Upper lobe of right lung (tissue), 1 donor: ENCODE data around the gene PTH1R. TPM values are rescaled to one million over a fixed set of nuclear protein-coding genes. Genes with fewer than 3 reads are reported as not detected.

ENCODE experiments used
- ATAC-seq: fragments of 200-7000 bp; cut with Tn5 transposase; one replicate; pipeline ENCODE4 v1.9.1; 2020; ENCODE audit warnings: mild to moderate bottlenecking, moderate library complexity
- DNase-seq: peaks from one replicate; pipeline ENCODE4 v3.0.0-alpha.2; 2020
- H3K27ac ChIP-seq: fragments of 200-600 bp; one replicate; pipeline ENCODE4 v1.8.0; 2022
- H3K27me3 ChIP-seq: fragments of 200-600 bp; one replicate; pipeline ENCODE4 v1.8.0; 2022; ENCODE audit warnings: mild to moderate bottlenecking
- H3K36me3 ChIP-seq: fragments of 200-600 bp; one replicate; pipeline ENCODE4 v1.8.0; 2022
- H3K4me1 ChIP-seq: fragments of 200-600 bp; one replicate; pipeline ENCODE4 v1.8.0; 2022
- H3K4me3 ChIP-seq: fragments of 200-600 bp; one replicate; pipeline ENCODE4 v1.8.0; 2022; ENCODE audit warnings: mild to moderate bottlenecking
- H3K9me3 ChIP-seq: fragments of 200-600 bp; one replicate; pipeline ENCODE4 v1.8.0; 2022
- CTCF ChIP-seq: fragments of 200-600 bp; IDR thresholded peaks from one replicate; pipeline ENCODE4 v1.8.0; 2022; ENCODE audit warnings: antibody characterized with exemption
- intact Hi-C: fragments of 100-400 bp; cut with DNase I; formaldehyde crosslinking; loops from one replicate; pipeline ENCODE4 v1.11.0; 2022
- total RNA-seq: library from RNA; stranded (reverse); fragmentation: NEBNext Ultra II Directional; extraction: Animal tissue kit (Norgen Biotek cat#: 25700); gene quantifications from one replicate; pipeline ENCODE4 v1.2.1, GENCODE V29; 2021
- donor health status: DM: no; HTN: yes; CAD: no; lungs with severe emphysema.

PTH1R gene
- total RNA-seq, 1 donor from 2014 or later = 14.9 TPM

DNA sequence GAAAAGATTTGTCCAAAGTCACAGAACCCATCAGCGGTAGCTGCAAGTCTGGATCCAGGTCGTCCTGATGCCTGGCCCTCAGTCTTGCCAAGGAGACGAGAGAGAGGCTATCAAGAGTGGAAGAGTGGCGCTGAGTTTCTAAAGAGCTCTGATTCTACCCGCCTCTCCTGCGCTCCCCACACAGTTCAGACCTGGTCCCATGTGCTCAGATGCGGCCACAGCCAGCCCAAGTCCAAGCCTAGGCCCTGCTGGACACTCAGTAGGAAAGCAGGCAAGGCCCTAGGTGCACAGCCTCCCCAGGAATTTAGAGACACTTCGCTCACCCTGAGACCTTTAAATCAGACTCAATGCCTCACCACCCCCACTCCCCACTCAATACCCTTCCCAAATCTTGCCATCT is 66.7 kb downstream of the PTH1R start:
- Histone ChIP-seq H3K9me3 (no peaks in the 10 kb centered on the region), H3K4me1 (peaks cover 72% of the 10 kb centered on the region), H3K27ac (peak overlapping the region; percentile 58), H3K36me3 (peaks cover 16% of the 10 kb centered on the region), H3K27me3 (no peaks in the 10 kb centered on the region), H3K4me3 (no peak overlapping the region)
- no peak for TF ChIP-seq CTCF
- DNase-seq (no peak), ATAC-seq (peak; percentile 2)
- intact Hi-C loops = no loop called here

DNA sequence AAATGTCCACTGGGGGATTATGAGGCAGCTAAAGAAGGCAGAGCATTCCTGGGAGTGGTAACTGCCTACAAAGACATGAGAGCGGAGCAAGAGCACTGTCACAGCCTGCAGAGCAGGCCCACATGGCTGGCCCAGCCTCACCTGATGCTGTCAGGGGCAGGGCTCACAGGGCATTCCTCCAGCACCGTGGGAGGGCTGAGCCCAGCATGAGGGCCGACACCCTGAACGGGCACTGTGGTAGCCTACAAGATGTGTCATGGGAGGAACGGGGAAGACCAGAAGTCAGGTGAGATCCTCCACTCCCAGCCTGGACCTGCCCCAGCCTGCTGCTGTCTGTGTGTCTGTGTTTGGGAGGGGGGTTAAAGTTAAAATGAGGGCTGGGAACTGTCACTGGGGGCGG is 68.9 kb downstream of the PTH1R start:
- no peaks in the 10 kb centered on the region for H3K9me3 ChIP-seq
- ATAC-seq (no peak), DNase-seq (no peak)
- H3K27ac ChIP-seq = peak overlapping the region; percentile 75
- H3K27me3 ChIP-seq = no peaks in the 10 kb centered on the region
- intact Hi-C loops = no loop called here
- H3K4me3 ChIP-seq = no peak overlapping the region
- peaks cover 93% of the 10 kb centered on the region for H3K4me1 ChIP-seq
- no peak for TF ChIP-seq CTCF
- H3K36me3 ChIP-seq = no peaks in the 10 kb centered on the region

- intact Hi-C loops = no loop called here
Measured at GRCh38 chr3:46946856-46947545, 69.5 kb downstream of the PTH1R start.

DNA sequence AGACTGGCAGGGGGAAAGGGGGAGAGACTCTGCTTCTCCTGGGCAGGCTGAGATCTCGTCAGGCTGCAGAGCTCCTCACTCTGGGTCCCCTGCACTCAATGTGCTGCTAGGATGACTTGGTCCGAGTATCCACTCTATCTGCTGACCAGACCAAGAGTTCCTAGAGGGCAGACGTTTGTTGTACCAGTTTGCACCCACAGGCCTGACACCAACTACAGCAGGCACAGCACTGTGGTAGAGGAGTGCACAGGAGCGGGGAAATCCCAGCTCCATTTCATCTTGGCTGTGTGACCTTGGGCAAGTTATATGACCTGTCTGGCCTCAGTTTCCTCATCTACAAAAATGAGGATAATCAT is 70.0 kb downstream of the PTH1R start:
- peaks cover 94% of the 10 kb centered on the region for H3K4me1 ChIP-seq
- DNase-seq = no peak

More at GRCh38 chr3:46946856-46947545, 69.5 kb downstream of the PTH1R start:
- Histone ChIP-seq H3K27me3 (no peaks in the 10 kb centered on the region), H3K27ac (peak overlapping the region; percentile 75), H3K4me3 (no peak overlapping the region), H3K36me3 (no peaks in the 10 kb centered on the region), H3K4me1 (peaks cover 94% of the 10 kb centered on the region), H3K9me3 (no peaks in the 10 kb centered on the region)
- ATAC-seq (peak; percentile 2), DNase-seq (no peak)
- no peak for TF ChIP-seq CTCF

GRCh38 chr3:46947981-46948791 is 70.7 kb downstream of the PTH1R start:
- Histone ChIP-seq H3K27me3 (no peaks in the 10 kb centered on the region), H3K4me1 (peaks cover 94% of the 10 kb centered on the region), H3K36me3 (no peaks in the 10 kb centered on the region), H3K9me3 (no peaks in the 10 kb centered on the region), H3K27ac (peak overlapping the region; percentile 75), H3K4me3 (no peak overlapping the region)
- peak; percentile 82 for DNase-seq
- peak; percentile 86 for ATAC-seq
- TF ChIP-seq CTCF = no peak
- intact Hi-C loops = no loop called here

More for the DNA sequence above, 70.0 kb downstream of the PTH1R start:
- TF ChIP-seq CTCF = no peak
- intact Hi-C loops = no loop called here
- ATAC-seq = no peak
- peak overlapping the region; percentile 75 for H3K27ac ChIP-seq
- no peak overlapping the region for H3K4me3 ChIP-seq
- H3K9me3 ChIP-seq = no peaks in the 10 kb centered on the region
- no peaks in the 10 kb centered on the region for H3K27me3 ChIP-seq
- H3K36me3 ChIP-seq = no peaks in the 10 kb centered on the region
